Osteocyte (in vitro differentiated cells): ENCODE results near the gene ECEL1. TPM values are rescaled to one million over a fixed set of nuclear protein-coding genes. Genes with fewer than 3 reads are reported as not detected.
A peak's percentile ranks its signal among the peaks of the same experiment; 100 is the strongest.

Source experiments
- DNase-seq: peaks from one replicate; pipeline ENCODE4 v3.0.0; 2021; ENCODE audit warnings: mixed read lengths; ENCODE audit not compliant: unreplicated experiment; ENCODE audit errors: extremely low spot score
- H3K27ac Mint-ChIP-seq: one replicate; pipeline ENCODE4 v1.8.0; 2021; ENCODE audit warnings: mild to moderate bottlenecking, mixed read lengths; ENCODE audit not compliant: unreplicated experiment
- H3K27me3 Mint-ChIP-seq: one replicate; pipeline ENCODE4 v1.8.0; 2021; ENCODE audit warnings: mixed read lengths; ENCODE audit not compliant: unreplicated experiment
- H3K36me3 Mint-ChIP-seq: one replicate; pipeline ENCODE4 v1.8.0; 2021; ENCODE audit warnings: mixed read lengths; ENCODE audit not compliant: unreplicated experiment
- H3K4me1 Mint-ChIP-seq: one replicate; pipeline ENCODE4 v1.8.0; 2021; ENCODE audit warnings: mixed read lengths; ENCODE audit not compliant: unreplicated experiment
- H3K4me3 Mint-ChIP-seq: one replicate; pipeline ENCODE4 v1.8.0; 2021; ENCODE audit warnings: mild to moderate bottlenecking, moderate library complexity, mixed read lengths; ENCODE audit not compliant: unreplicated experiment
- H3K9me3 Mint-ChIP-seq: one replicate; pipeline ENCODE4 v1.8.0; 2021; ENCODE audit warnings: mixed read lengths; ENCODE audit not compliant: unreplicated experiment
- total RNA-seq: library from RNA; stranded (reverse); gene quantifications from 2 replicates; pipeline ENCODE4 v1.2.1, GENCODE V29; 2021
- TF ChIP-seq, protein P1 (sequence below): fragments of 200-600 bp; sonication (generic); IDR thresholded peaks from 2 replicates; pipeline ENCODE4 v1.5.0; 2021; ENCODE audit warnings: antibody characterized with exemption, mild to moderate bottlenecking, moderate library complexity

Gene ECEL1
- total RNA-seq, 1 donor from 2014 or later: 0.13 TPM

DNA sequence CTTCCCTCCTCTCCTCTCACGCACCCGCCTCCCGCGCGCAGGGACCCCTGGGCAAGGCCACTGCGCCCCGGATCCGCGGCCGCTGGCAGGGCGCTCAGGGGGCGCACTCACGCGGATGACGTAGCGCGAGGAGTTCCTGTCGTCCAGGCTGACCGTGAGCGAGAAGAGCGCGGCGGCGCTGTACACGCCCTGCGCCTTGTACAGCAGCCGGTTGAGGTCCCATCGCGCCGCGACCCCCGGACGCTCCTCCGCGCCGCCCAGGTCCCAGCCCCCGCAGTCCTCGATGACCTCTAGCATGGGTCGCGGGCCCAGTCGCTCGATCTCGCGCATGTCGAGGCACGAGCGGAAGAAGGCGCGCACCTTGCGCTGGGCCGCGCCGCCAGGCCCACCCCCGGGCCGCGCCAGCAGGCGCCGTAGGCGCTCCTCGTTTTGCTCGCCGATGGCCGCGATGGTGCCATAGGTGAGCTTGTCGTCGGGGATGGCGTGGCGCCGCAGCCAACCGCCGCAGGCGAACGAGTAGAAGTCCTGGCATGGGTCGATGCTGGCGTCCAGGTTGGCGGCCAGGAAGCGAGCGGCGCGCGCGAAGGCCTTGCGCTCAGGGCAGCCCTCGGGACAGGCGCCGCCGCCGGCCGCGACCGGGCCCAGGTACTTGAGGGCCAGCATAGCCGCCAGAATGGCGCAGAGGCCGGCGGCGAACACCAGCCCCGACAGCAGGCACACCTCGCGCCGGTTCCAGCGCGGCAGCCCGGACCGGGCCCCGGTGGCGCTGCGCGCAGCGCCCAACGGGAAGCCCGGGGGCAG lies 1.7 kb downstream of the ECEL1 start:
- H3K9me3 Mint-ChIP-seq: no peaks in the 10 kb centered on the region
- no peaks in the 10 kb centered on the region for H3K36me3 Mint-ChIP-seq
- peaks cover 9% of the 10 kb centered on the region for H3K4me1 Mint-ChIP-seq
- H3K27me3 Mint-ChIP-seq: peaks cover 36% of the 10 kb centered on the region
- no peak overlapping the region for H3K4me3 Mint-ChIP-seq
- no peak overlapping the region for H3K27ac Mint-ChIP-seq
- DNase-seq: no peak
- TF ChIP-seq, protein P1, sequence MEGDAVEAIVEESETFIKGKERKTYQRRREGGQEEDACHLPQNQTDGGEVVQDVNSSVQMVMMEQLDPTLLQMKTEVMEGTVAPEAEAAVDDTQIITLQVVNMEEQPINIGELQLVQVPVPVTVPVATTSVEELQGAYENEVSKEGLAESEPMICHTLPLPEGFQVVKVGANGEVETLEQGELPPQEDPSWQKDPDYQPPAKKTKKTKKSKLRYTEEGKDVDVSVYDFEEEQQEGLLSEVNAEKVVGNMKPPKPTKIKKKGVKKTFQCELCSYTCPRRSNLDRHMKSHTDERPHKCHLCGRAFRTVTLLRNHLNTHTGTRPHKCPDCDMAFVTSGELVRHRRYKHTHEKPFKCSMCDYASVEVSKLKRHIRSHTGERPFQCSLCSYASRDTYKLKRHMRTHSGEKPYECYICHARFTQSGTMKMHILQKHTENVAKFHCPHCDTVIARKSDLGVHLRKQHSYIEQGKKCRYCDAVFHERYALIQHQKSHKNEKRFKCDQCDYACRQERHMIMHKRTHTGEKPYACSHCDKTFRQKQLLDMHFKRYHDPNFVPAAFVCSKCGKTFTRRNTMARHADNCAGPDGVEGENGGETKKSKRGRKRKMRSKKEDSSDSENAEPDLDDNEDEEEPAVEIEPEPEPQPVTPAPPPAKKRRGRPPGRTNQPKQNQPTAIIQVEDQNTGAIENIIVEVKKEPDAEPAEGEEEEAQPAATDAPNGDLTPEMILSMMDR: no peak

DNA sequence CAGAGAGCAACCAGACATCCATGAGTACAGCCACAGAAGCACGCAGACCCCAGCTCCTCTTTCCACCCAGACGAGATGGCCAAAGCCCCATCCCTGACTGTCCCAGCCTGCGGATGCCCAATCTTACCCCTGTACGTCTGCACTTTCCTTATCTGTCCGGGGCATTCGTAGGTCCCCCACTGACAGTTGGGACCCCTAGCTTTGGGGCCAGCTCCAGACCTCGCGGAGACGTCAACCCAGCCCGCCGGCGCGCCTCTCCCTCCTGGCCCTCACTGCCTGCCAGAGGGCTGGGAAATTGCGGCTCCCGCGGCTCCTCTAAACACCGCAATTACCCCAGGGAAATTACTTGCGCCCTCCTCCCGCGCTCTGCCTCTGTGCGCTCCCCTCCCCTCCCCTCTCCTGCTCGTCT lies 2.3 kb downstream of the ECEL1 start:
- Mint-ChIP-seq H3K9me3 (no peaks in the 10 kb centered on the region), H3K36me3 (no peaks in the 10 kb centered on the region), H3K4me3 (peak overlapping the region; percentile 38), H3K27me3 (peaks cover 36% of the 10 kb centered on the region), H3K27ac (no peak overlapping the region), H3K4me1 (peaks cover 9% of the 10 kb centered on the region)
- DNase-seq: no peak
- TF ChIP-seq, protein P1: no peak

DNA sequence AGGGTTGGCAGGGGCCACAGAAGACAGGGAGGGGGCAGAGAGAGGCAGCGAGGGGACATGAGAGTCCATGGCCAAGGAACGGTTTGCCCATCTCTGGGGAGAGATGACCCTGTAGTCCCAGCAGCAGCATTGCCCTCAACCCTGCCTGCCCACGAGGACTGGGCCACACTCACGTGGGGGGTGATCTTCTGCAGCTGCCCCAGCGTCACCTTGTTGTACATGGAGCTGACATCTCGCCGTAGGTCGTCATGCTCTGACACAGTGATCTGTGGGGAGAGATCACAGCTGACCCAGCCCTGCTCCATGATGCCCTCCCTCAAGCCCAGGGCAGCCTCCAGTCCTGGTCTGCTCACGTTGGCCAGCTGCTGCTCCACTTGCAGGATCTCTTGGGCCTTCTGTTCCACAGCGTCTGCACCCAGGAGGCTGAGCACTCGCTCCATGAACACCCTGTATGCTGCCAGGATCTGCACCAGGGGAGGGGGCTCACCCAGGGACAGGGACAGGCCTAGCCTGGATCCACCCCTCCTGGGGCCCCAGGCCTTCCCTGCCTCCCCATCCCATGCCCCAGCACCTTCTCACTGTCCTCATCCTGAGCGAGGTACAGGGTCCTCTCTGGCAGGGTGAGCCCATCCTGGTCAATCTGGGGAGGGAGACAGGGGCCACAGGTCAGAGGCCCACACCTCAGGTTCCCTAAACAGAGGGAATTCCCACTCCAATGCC lies 2.8 kb downstream of the ECEL1 start:
- DNase-seq: no peak
- Mint-ChIP-seq H3K4me1 (peaks cover 7% of the 10 kb centered on the region), H3K27ac (no peak overlapping the region), H3K9me3 (no peaks in the 10 kb centered on the region), H3K27me3 (peaks cover 34% of the 10 kb centered on the region), H3K36me3 (no peaks in the 10 kb centered on the region), H3K4me3 (peak overlapping the region; percentile 38)
- TF ChIP-seq, protein P1: no peak

DNA sequence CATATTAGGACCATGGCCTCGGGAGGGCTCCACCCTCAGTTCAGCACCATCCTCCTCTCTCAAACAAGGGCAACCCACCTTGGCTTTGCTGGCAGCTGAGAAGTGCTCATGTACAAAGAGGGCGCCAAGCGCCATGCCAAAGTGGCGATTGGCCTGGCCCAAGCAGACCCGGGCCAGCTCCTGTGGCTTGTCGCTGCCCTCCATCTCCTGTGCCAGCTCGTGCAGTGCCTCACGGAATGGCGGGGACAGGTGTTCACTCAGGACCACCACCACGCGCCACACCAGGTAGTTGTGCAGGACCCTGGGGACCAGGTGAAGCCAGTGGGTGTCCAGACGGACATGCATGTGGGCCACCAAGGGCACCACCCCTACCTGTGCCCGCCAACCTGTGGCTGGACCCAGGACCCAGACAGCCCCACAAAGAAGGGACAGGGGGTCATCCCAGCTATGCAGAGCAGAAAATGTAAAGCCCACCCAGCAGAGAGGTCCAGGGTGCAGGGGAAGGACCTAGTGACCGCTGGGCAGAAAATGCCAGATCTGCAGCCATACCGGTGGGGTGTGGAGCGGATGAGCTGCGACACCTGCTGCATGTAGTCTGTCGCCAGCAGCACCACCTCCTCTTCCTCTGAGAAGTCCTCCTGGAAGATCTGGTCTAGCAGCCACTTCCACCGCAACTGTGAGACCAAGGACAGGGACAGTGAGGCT lies 3.6 kb downstream of the ECEL1 start:
- H3K36me3 Mint-ChIP-seq: no peaks in the 10 kb centered on the region
- no peak overlapping the region for H3K27ac Mint-ChIP-seq
- DNase-seq: no peak
- TF ChIP-seq, protein P1: no peak
- peaks cover 7% of the 10 kb centered on the region for H3K4me1 Mint-ChIP-seq
- no peaks in the 10 kb centered on the region for H3K9me3 Mint-ChIP-seq
- H3K27me3 Mint-ChIP-seq: peaks cover 37% of the 10 kb centered on the region
- H3K4me3 Mint-ChIP-seq: no peak overlapping the region
